Measurements from ENCODE around the gene CTLA4. TPM values are rescaled to one million over a fixed set of nuclear protein-coding genes. Genes with fewer than 3 reads are reported as not detected.

CTLA4 gene
- total and polyA plus RNA-seq, 9 of the 15 experiments (the other 6 are each of a cell fraction or from before 2014, with no cell fraction given), result 0.10 to 0.22 (median 0.11) TPM; not detected in 4

- CTCF ChIA-PET (ENCODE audit: low intra/inter-chr PET ratio), result no interaction called here
- BruUV-seq (replicated peaks), result no TSS peak
- DNase-seq (ENCODE audit: extremely low read depth in 1 of 4, low spot score in 3 of 4), result no peak
- in situ Hi-C loops (cut with MboI) (no loop called here), intact Hi-C loops (cut with micrococcal nuclease) (no loop called here)
- no peak overlapping the region for H3K27ac ChIP-seq (ENCODE audit: extremely low read depth, low read depth, low read length)
- H3K27me3 ChIP-seq (ENCODE audit: control insufficient read depth in 2 of 2, insufficient read depth in 2 of 2, low read length in 2 of 2), result no peaks in the 10 kb centered on the region; a peak in 1 of 5 replicates
- no peak for ATAC-seq
- no peak overlapping the region for H3K4me2 ChIP-seq (ENCODE audit: insufficient read depth, low read length)
- H3K79me2 ChIP-seq (ENCODE audit: control insufficient read depth, insufficient read depth, low read length), result no peaks in the 10 kb centered on the region
- no peaks in the 10 kb centered on the region for H3K9me1 ChIP-seq (ENCODE audit: control insufficient read depth, insufficient read depth, low read length)
- no peak for FAIRE-seq
- no peak for TF ChIP-seq TSC22D4 (tag; IDR thresholded peaks at IDR 0.05)
- TF ChIP-seq KLF10 (CRISPR knock-in tag; IDR thresholded peaks at IDR 0.05), result no peak
- peak; percentile 7; the same call in 1 of the 2 replicates for TF ChIP-seq RFX1 (IDR thresholded peaks at IDR 0.05)
- no peaks in the 10 kb centered on the region for H3K9me3 ChIP-seq (replicated peaks; ENCODE audit: control insufficient read depth, insufficient read depth, low read depth, low read length)
- POLR2A ChIA-PET, result no interaction called here
- no peak overlapping the region for H2AFZ ChIP-seq (ENCODE audit: low read depth, low read length)
- no peak overlapping the region for H3K4me3 ChIP-seq
- no peaks in the 10 kb centered on the region for H3K36me3 ChIP-seq (ENCODE audit: control insufficient read depth, insufficient read depth, low read length)
- H4K20me1 ChIP-seq (replicated peaks; ENCODE audit: control insufficient read depth, insufficient read depth, low read length), result no peaks in the 10 kb centered on the region
- H3K9ac ChIP-seq (ENCODE audit: insufficient read depth in 1 of 2, low read depth in 2 of 2, low read length in 2 of 2), result no peak overlapping the region
- H3K4me1 ChIP-seq (replicated peaks in 1 of 2; ENCODE audit: control insufficient read depth in 2 of 2, insufficient read depth in 2 of 2, low read length in 2 of 2), result no peaks in the 10 kb centered on the region
- 0% methylated on average over 5 of the region's 5 CpGs for WGBS (ENCODE audit: insufficient coverage, low coverage, missing lambda C conversion rate)
These were observed 10.5 kb downstream of the CTLA4 start for GRCh38 chr2:203878063-203878462.

GRCh38 chr2:203880557-203881125, 13.1 kb downstream of the CTLA4 start:
- ATAC-seq (no peak), FAIRE-seq (no peak)
- in situ Hi-C loops (cut with MboI), result no loop called here
- no peak for TF ChIP-seq CREBBP (IDR thresholded peaks at IDR 0.05; ENCODE audit: low read depth, low read length)
- no peak for TF ChIP-seq TEAD1 (CRISPR knock-in tag; IDR thresholded peaks at IDR 0.05)
- TF ChIP-seq PRDM10 (IDR thresholded peaks at IDR 0.05; ENCODE audit: partially characterized antibody), result no peak
- TF ChIP-seq THAP12 (CRISPR knock-in tag; IDR thresholded peaks at IDR 0.05), result no peak
- no peak for TF ChIP-seq ZNF764 (CRISPR knock-in tag; IDR thresholded peaks at IDR 0.05; ENCODE audit: low read depth)

More at GRCh38 chr2:203880557-203881125, 13.1 kb downstream of the CTLA4 start:
- 7% methylated on average over 6 of the region's 7 CpGs for WGBS (ENCODE audit: insufficient coverage, low coverage, missing lambda C conversion rate)
- H3K9me3 ChIP-seq (replicated peaks; ENCODE audit: control insufficient read depth, insufficient read depth, low read depth, low read length), result no peaks in the 10 kb centered on the region
- DNase-seq (ENCODE audit: extremely low read depth in 1 of 4, low spot score in 3 of 4), result no peak
- BruUV-seq (replicated peaks), result no TSS peak
- H3K4me1 ChIP-seq (replicated peaks in 1 of 2; ENCODE audit: control insufficient read depth in 2 of 2, insufficient read depth in 2 of 2, low read length in 2 of 2), result no peaks in the 10 kb centered on the region
- H3K9me1 ChIP-seq (ENCODE audit: control insufficient read depth, insufficient read depth, low read length), result no peaks in the 10 kb centered on the region
- H3K4me2 ChIP-seq (ENCODE audit: insufficient read depth, low read length), result no peak overlapping the region
- POLR2A ChIA-PET, result no interaction called here
- CTCF ChIA-PET (ENCODE audit: low intra/inter-chr PET ratio), result no interaction called here
- no peaks in the 10 kb centered on the region for H4K20me1 ChIP-seq (replicated peaks; ENCODE audit: control insufficient read depth, insufficient read depth, low read length)
- no peaks in the 10 kb centered on the region for H3K79me2 ChIP-seq (ENCODE audit: control insufficient read depth, insufficient read depth, low read length)
- H2AFZ ChIP-seq (ENCODE audit: low read depth, low read length), result no peak overlapping the region
- no peak overlapping the region for H3K9ac ChIP-seq (ENCODE audit: insufficient read depth in 1 of 2, low read depth in 2 of 2, low read length in 2 of 2)
- intact Hi-C loops (cut with micrococcal nuclease), result no loop called here
- H3K36me3 ChIP-seq (ENCODE audit: control insufficient read depth, insufficient read depth, low read length), result no peaks in the 10 kb centered on the region
- no peak overlapping the region for H3K4me3 ChIP-seq
- no peaks in the 10 kb centered on the region; a peak in 1 of 5 replicates for H3K27me3 ChIP-seq (ENCODE audit: control insufficient read depth in 2 of 2, insufficient read depth in 2 of 2, low read length in 2 of 2)
- no peak overlapping the region for H3K27ac ChIP-seq (ENCODE audit: extremely low read depth, low read depth, low read length)
